ENCODE results near the gene SLIT2. TPM values are rescaled to one million over a fixed set of nuclear protein-coding genes. Genes with fewer than 3 reads are reported as not detected.

Gene SLIT2, protein sequence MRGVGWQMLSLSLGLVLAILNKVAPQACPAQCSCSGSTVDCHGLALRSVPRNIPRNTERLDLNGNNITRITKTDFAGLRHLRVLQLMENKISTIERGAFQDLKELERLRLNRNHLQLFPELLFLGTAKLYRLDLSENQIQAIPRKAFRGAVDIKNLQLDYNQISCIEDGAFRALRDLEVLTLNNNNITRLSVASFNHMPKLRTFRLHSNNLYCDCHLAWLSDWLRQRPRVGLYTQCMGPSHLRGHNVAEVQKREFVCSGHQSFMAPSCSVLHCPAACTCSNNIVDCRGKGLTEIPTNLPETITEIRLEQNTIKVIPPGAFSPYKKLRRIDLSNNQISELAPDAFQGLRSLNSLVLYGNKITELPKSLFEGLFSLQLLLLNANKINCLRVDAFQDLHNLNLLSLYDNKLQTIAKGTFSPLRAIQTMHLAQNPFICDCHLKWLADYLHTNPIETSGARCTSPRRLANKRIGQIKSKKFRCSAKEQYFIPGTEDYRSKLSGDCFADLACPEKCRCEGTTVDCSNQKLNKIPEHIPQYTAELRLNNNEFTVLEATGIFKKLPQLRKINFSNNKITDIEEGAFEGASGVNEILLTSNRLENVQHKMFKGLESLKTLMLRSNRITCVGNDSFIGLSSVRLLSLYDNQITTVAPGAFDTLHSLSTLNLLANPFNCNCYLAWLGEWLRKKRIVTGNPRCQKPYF (N-terminal part only)
- total RNA-seq = not detected

DNA sequence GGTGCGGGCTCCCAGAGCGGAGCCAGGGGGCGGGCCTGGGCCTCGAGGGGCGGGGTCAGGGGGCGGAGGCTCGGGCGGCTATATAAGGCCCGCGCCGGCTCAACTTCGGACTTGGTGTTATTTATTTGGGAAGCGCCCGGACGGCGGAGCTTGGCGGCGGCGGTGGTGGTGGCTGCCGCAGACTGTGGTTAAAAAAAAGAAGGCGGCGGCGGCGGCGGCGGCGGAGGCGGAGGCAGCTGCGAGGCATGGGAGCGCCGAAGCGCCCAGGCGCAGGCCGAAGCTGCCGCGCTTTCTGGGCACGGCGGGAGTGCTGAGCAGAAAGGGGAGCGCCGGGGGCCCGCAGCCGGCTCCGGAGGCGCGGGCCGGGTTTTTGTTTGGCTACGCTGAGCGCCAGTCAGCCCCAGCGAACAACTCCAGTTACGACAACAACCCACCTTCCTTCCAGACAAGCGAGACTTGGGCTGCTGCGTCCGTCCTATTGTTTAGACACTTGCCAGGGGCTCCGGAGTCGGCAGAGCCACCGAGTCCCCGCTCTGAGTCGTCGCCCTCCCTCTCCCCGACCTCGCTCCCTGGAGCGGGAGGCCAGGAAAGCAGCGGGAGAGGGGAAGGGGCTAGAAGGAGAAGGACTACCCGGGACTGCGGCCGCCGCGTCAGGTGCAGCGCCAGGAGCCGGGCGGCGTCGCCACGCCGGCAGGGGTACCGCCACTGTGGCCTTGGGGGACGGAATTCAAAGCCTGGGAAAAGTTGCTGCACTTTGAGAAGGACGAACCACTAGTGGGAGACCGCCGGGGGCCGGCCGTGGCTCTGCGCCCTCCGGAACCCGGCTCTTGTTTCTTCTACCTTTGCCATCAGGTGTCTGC is at the start of gene SLIT2:
SLIT2 (plus strand) TSS at position 110 of the 860 bp plus-strand sequence. CDS start 1,911 bp downstream, outside the sequence.
- ATAC-seq (peak; percentile 88), DNase-seq (peak; percentile 66)
- peaks cover 7% of the 10 kb centered on the region for H3K4me1 Mint-ChIP-seq
- CTCF ChIA-PET = no interaction called here
- no peaks in the 10 kb centered on the region for H3K9me3 Mint-ChIP-seq (ENCODE audit: low read depth)
- intact Hi-C loops (cut with DNase I, micrococcal nuclease) = no loop called here
- no peak within 1 kb of the TSS for H3K27ac Mint-ChIP-seq
- no peaks in the 10 kb centered on the region for H3K36me3 Mint-ChIP-seq (ENCODE audit: low read depth)
- H3K27me3 Mint-ChIP-seq = peaks cover 46% of the 10 kb centered on the region
- H3K4me3 Mint-ChIP-seq = peak within 1 kb of the TSS; percentile 18
- POLR2A ChIA-PET = no interaction called here

DNA sequence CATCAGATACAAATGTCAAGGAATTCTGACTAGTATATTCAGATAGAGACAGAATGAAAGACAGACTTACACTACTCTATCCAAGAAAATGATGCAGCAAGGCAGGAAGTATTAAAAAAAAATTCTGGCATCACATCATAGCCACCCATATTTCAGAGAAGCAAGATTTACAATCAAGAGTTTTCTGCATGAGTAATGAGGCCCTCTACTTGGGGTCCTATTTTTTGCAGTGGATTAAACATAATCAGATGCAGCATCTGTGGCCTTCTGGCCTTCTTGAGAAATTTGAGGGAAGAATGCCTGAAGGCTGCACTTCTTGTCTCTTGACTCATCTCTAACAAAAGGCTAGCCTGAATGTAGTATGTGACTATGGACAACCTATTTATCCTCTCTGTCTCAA is 48.2 kb upstream of the SLIT2 start:
- Mint-ChIP-seq H3K4me1 (no peaks in the 10 kb centered on the region), H3K4me3 (no peak overlapping the region), H3K27ac (no peak overlapping the region), H3K27me3 (no peaks in the 10 kb centered on the region), H3K9me3 (ENCODE audit: low read depth) (no peaks in the 10 kb centered on the region), H3K36me3 (ENCODE audit: low read depth) (no peaks in the 10 kb centered on the region)
- DNase-seq = no peak
- intact Hi-C loops (cut with DNase I, micrococcal nuclease) = no loop called here
- ChIA-PET POLR2A (no interaction called here), CTCF (no interaction called here)
- no peak for ATAC-seq

DNA sequence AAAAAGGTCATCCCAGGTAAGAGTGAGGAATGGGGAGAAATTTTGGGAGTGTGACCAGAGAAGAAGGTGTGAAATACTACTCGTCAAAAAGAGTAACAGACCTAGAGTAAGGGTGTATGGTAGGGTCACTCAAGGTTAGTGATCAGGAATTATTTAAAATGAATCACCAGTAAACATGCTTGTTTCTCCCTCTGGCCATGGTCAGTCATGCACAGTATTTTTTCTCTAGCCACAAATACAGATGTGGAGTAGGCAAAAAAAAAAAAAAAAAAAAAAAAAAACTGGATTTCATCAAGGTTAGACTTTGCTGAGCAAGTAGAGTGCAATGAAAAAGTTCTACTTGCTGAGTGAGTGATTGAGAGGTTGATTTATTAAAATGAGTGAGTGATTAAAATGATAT is 34.2 kb upstream of the SLIT2 start:
- no peaks in the 10 kb centered on the region for H3K36me3 Mint-ChIP-seq (ENCODE audit: low read depth)
- ChIA-PET CTCF (no interaction called here), POLR2A (no interaction called here)
- H3K4me1 Mint-ChIP-seq = no peaks in the 10 kb centered on the region
- no peaks in the 10 kb centered on the region for H3K9me3 Mint-ChIP-seq (ENCODE audit: low read depth)
- no peak for DNase-seq
- no peaks in the 10 kb centered on the region for H3K27me3 Mint-ChIP-seq
- no peak overlapping the region for H3K27ac Mint-ChIP-seq
- H3K4me3 Mint-ChIP-seq = no peak overlapping the region
- intact Hi-C loops (cut with DNase I, micrococcal nuclease) = no loop called here
- no peak for ATAC-seq

DNA sequence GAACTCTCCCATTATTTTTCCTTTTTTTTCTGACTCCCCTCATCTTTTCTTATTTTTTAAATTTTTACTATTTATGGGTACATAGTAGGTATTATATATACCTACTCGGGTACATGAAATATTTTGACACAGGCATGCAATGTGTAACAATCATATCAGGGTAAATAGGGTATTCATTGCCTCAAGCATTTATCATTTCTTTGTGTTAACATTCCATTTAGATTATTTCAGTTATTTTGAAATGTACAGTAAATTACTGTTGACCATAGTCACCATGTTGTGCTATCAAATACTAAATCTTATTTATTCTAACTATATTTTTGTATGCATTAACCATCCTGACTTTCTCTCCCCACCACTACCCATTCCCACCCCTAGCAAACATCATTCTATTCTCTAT is 33.8 kb upstream of the SLIT2 start:
- ChIA-PET CTCF (no interaction called here), POLR2A (no interaction called here)
- Mint-ChIP-seq H3K9me3 (ENCODE audit: low read depth) (no peaks in the 10 kb centered on the region), H3K4me1 (no peaks in the 10 kb centered on the region), H3K4me3 (no peak overlapping the region), H3K27ac (no peak overlapping the region), H3K27me3 (no peaks in the 10 kb centered on the region), H3K36me3 (ENCODE audit: low read depth) (no peaks in the 10 kb centered on the region)
- intact Hi-C loops (cut with DNase I, micrococcal nuclease) = no loop called here
- no peak for DNase-seq
- no peak for ATAC-seq

DNA sequence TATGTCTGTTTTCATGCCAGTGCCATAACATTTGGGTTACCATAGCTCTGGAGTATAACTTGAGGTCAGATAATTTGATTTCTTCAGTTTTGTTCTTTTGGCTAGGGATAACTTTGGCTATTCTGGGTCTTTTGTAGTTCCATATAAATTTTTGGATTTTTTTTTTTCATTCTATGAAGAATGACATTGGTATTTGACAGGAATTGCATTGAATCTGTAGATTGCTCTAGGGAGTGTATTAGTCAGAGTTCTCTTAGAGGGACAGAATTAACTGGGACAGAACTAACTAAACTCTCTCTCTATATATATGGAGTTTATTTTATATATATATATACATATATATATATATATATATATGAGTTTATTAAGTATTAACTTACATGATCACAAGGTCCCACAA is 32.2 kb upstream of the SLIT2 start:
- no peak for DNase-seq
- ChIA-PET POLR2A (no interaction called here), CTCF (no interaction called here)
- Mint-ChIP-seq H3K27me3 (no peaks in the 10 kb centered on the region), H3K36me3 (ENCODE audit: low read depth) (no peaks in the 10 kb centered on the region), H3K4me1 (no peaks in the 10 kb centered on the region), H3K9me3 (ENCODE audit: low read depth) (peaks cover 5% of the 10 kb centered on the region), H3K27ac (no peak overlapping the region), H3K4me3 (no peak overlapping the region)
- intact Hi-C loops (cut with DNase I, micrococcal nuclease) = no loop called here
- no peak for ATAC-seq

DNA sequence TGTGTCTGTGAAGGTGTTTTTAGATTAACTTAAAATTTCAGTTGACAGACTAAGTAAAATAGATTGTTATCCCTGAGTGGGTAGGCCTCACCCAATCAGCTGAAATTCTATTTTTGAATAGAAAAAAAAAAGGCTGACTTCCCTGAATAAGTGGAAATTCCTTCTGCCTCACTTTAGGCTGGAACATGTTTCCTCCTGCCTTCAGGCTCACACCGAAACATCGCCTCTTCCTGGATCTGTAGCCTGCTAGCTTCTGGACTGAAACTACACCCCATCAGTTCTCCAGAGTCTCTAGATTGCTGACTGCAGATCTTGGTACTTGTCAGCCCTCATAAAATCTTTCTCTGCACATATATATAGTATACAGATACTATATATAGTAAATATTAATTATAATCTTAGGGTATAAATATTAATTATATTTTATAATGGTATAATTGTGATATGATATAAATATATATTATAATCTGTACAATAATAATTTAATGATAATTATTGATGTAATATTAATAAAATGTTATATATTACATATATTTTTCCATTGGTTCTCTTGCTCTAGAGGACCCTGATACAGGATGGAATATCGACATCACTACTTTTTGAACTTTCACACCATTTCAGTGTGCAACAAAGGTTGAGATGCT is 13.7 kb upstream of the SLIT2 start:
- H3K9me3 Mint-ChIP-seq (ENCODE audit: low read depth) = peaks cover 3% of the 10 kb centered on the region
- no peak overlapping the region for H3K27ac Mint-ChIP-seq
- ChIA-PET POLR2A (no interaction called here), CTCF (no interaction called here)
- H3K4me3 Mint-ChIP-seq = no peak overlapping the region
- ATAC-seq (no peak), DNase-seq (no peak)
- H3K4me1 Mint-ChIP-seq = no peaks in the 10 kb centered on the region
- intact Hi-C loops (cut with DNase I, micrococcal nuclease) = no loop called here
- H3K27me3 Mint-ChIP-seq = no peaks in the 10 kb centered on the region
- H3K36me3 Mint-ChIP-seq (ENCODE audit: low read depth) = no peaks in the 10 kb centered on the region

DNA sequence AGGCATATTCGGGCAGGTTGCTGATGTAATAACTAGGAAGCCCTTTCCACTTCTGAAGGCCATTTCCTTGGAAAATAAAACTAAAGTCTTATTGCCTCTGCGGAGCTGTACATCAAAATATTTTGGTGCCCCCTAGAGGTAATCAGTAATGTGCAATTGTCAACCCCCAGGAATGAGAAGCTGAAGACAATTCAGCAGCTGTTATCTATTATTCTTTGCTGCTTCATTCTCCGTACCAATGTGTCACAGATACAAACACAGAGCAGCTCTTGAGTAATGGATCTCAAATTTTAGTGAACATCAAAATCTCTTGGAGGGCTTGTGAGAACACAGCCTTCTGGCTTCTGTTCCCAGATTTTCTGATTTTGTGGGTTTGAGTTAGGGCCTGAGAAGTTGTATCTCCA is 3.5 kb upstream of the SLIT2 start:
- ATAC-seq (no peak), DNase-seq (no peak)
- Mint-ChIP-seq H3K4me3 (no peak overlapping the region), H3K9me3 (ENCODE audit: low read depth) (peaks cover 4% of the 10 kb centered on the region), H3K27ac (no peak overlapping the region), H3K4me1 (peaks cover 7% of the 10 kb centered on the region), H3K27me3 (peaks cover 23% of the 10 kb centered on the region), H3K36me3 (ENCODE audit: low read depth) (no peaks in the 10 kb centered on the region)
- intact Hi-C loops (cut with DNase I, micrococcal nuclease) = loop anchor here in 1 of 2 experiments (2.0 to 5.0 kb wide), 2 partner anchors 1023 to 1561 kb away; no protein-coding TSS in a partner anchor
- ChIA-PET CTCF (interaction anchor here (3.1 kb wide), 1 partner anchor 10 kb away, joined by 16 read pairs; no protein-coding TSS in a partner anchor), POLR2A (no interaction called here)

DNA sequence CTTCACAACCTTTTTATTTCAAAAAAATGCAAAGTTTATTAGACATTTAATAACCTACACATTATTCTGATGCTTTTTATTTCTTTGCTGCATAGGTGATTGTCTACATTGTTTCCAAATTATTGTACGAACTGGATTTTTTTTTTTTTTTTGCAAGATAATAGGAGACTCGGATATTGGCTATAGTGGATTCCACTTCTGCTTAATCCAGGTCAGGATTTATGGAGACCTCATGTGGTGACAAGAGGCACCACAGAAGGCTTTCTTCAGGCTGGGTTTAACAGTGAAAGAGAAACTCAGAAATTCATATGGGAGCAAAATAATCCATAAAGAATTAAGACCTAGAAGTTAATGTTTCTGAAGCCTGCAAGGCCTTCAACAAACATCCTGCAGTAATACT is 2.4 kb upstream of the SLIT2 start:
- POLR2A ChIA-PET = no interaction called here
- ATAC-seq = no peak
- no peak overlapping the region for H3K4me3 Mint-ChIP-seq
- H3K27me3 Mint-ChIP-seq = peaks cover 34% of the 10 kb centered on the region
- no peaks in the 10 kb centered on the region for H3K9me3 Mint-ChIP-seq (ENCODE audit: low read depth)
- DNase-seq = no peak
- intact Hi-C loops (cut with DNase I, micrococcal nuclease) = loop anchor here in 1 of 2 experiments (2.0 to 5.0 kb wide), 2 partner anchors 1025 to 1562 kb away; no protein-coding TSS in a partner anchor
- no peak overlapping the region for H3K27ac Mint-ChIP-seq
- CTCF ChIA-PET = interaction anchor here (3.1 kb wide), 1 partner anchor 9 kb away, joined by 16 read pairs; no protein-coding TSS in a partner anchor
- peaks cover 7% of the 10 kb centered on the region for H3K4me1 Mint-ChIP-seq
- no peaks in the 10 kb centered on the region for H3K36me3 Mint-ChIP-seq (ENCODE audit: low read depth)

DNA sequence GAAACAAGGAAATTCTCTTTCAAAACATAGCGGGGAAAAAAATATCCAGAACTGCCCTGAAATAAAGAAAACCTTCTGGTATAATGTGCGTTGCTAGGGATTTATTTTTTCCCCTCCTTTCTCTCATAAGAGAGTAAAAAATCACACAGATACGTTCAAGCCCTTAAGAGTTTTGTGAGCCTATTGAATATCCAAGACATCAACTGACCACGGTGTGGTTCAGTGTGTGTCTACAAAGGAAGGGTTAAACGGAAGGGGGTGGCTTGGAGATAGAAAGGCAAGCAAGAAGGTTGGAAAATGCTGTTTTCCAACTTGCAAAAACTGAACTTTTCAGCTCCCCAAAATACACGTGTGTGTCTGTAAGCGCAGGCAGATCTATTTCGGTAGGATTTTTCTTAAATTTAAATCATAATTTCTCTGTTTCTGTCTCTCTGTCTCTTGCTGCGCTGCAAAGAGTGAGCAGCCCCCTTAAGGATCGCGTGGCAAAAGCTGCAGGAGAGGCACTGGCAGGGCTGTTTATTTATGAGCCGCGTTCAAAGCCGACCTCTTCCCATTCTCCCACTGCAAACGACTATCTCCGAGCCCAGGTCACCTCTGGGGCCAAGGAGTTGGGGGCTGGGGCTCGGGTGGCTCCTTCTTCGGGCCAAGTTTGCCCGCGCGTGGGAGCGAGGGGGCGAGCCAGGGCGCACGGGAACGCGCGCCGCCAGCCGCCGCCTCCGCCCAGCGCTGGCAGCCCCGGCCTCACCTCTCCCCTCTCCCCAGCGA is 492 bp upstream of the SLIT2 start:
- DNase-seq = no peak
- intact Hi-C loops (cut with DNase I, micrococcal nuclease) = no loop called here
- no peak for ATAC-seq
- H3K4me1 Mint-ChIP-seq = peaks cover 7% of the 10 kb centered on the region
- no peaks in the 10 kb centered on the region for H3K36me3 Mint-ChIP-seq (ENCODE audit: low read depth)
- POLR2A ChIA-PET = no interaction called here
- no peak overlapping the region for H3K4me3 Mint-ChIP-seq
- H3K27me3 Mint-ChIP-seq = peaks cover 46% of the 10 kb centered on the region
- no peaks in the 10 kb centered on the region for H3K9me3 Mint-ChIP-seq (ENCODE audit: low read depth)
- H3K27ac Mint-ChIP-seq = no peak overlapping the region
- CTCF ChIA-PET = no interaction called here

DNA sequence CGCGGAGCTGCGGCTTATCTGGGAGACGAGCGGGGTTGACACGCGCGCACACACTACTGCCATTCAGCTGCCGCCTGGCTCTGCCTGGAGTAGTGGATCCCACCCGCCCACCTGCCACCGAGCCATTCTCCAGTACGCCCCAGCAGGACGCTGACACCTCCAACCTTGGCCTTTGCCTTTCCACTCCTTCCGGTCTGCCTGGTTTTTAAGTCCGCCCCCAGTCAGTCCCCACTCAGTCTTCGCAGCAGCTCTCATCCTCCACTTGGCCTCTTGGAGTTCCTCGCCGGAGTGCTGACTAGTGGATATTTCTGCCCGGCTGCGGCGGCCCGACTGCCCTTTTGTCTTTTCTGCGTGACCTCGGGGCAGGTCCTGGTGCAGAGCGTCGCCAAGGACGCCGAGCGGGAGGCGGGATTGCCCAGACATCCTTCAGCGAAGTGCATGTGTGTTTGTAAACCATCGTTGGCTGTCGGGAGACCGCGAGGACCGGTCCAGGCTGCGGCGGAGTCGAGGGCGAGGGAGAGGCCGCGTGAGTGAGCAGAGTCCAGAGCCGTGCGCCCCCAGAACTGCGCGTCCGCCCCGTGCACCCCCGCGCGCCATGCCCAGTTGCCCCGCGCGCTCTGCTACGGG is 1.1 kb downstream of the SLIT2 start:
- CTCF ChIA-PET = no interaction called here
- peak overlapping the region; percentile 18 for H3K4me3 Mint-ChIP-seq
- intact Hi-C loops (cut with DNase I, micrococcal nuclease) = no loop called here
- ATAC-seq (no peak), DNase-seq (peak; percentile 13)
- H3K4me1 Mint-ChIP-seq = peaks cover 7% of the 10 kb centered on the region
- H3K27ac Mint-ChIP-seq = no peak overlapping the region
- no peaks in the 10 kb centered on the region for H3K36me3 Mint-ChIP-seq (ENCODE audit: low read depth)
- no peaks in the 10 kb centered on the region for H3K9me3 Mint-ChIP-seq (ENCODE audit: low read depth)
- H3K27me3 Mint-ChIP-seq = peaks cover 48% of the 10 kb centered on the region
- POLR2A ChIA-PET = no interaction called here
